Measurements from ENCODE around the gene CAMP.

Gene CAMP

GRCh38 chr3:48222616-48223513 is at the start of gene CAMP:
Gene CAMP, plus strand, starts transcription at chr3:48223495. Its CDS starts 17 bp downstream, at chr3:48223512.
- H3K9me3 ChIP-seq (ENCODE audit: control insufficient read depth in 1 of 2, low read length in 2 of 2) = no peaks in the 10 kb centered on the region
- no peaks in the 10 kb centered on the region for H3K27me3 ChIP-seq (ENCODE audit: low read depth, low read length)
- no peak within 1 kb of the TSS for H3K4me3 ChIP-seq (ENCODE audit: low read depth in 1 of 2, low read length in 2 of 2)
- no peaks in the 10 kb centered on the region for H3K36me3 ChIP-seq (ENCODE audit: control insufficient read depth in 1 of 2, insufficient read depth in 2 of 2, low read length in 2 of 2)
- H3K27ac ChIP-seq (ENCODE audit: low read length) = no peak within 1 kb of the TSS
- H3K4me1 ChIP-seq (ENCODE audit: control insufficient read depth in 1 of 2, insufficient read depth in 2 of 2, low read length in 2 of 2) = no peaks in the 10 kb centered on the region

- Histone ChIP-seq H3K4me3 (ENCODE audit: low read depth in 1 of 2, low read length in 2 of 2) (no peak overlapping the region), H3K9me3 (ENCODE audit: control insufficient read depth in 1 of 2, low read length in 2 of 2) (no peaks in the 10 kb centered on the region), H3K27ac (ENCODE audit: low read length) (no peak overlapping the region), H3K36me3 (ENCODE audit: control insufficient read depth in 1 of 2, insufficient read depth in 2 of 2, low read length in 2 of 2) (no peaks in the 10 kb centered on the region), H3K27me3 (ENCODE audit: low read depth, low read length) (no peaks in the 10 kb centered on the region), H3K4me1 (ENCODE audit: control insufficient read depth in 1 of 2, insufficient read depth in 2 of 2, low read length in 2 of 2) (no peaks in the 10 kb centered on the region)
Observed at GRCh38 chr3:48178072-48178471, 45.2 kb upstream of the CAMP start.

- Histone ChIP-seq H3K4me3 (ENCODE audit: low read depth in 1 of 2, low read length in 2 of 2) (no peak overlapping the region), H3K36me3 (ENCODE audit: control insufficient read depth in 1 of 2, insufficient read depth in 2 of 2, low read length in 2 of 2) (no peaks in the 10 kb centered on the region), H3K4me1 (ENCODE audit: control insufficient read depth in 1 of 2, insufficient read depth in 2 of 2, low read length in 2 of 2) (no peaks in the 10 kb centered on the region), H3K27ac (ENCODE audit: low read length) (no peak overlapping the region), H3K9me3 (ENCODE audit: control insufficient read depth in 1 of 2, low read length in 2 of 2) (no peaks in the 10 kb centered on the region), H3K27me3 (ENCODE audit: low read depth, low read length) (no peaks in the 10 kb centered on the region)
Observed at GRCh38 chr3:48180021-48180420, 43.3 kb upstream of the CAMP start.

GRCh38 chr3:48180531-48181253 is 42.6 kb upstream of the CAMP start:
- Histone ChIP-seq H3K4me3 (ENCODE audit: low read depth in 1 of 2, low read length in 2 of 2) (no peak overlapping the region), H3K27ac (ENCODE audit: low read length) (no peak overlapping the region), H3K4me1 (ENCODE audit: control insufficient read depth in 1 of 2, insufficient read depth in 2 of 2, low read length in 2 of 2) (no peaks in the 10 kb centered on the region), H3K9me3 (ENCODE audit: control insufficient read depth in 1 of 2, low read length in 2 of 2) (no peaks in the 10 kb centered on the region), H3K27me3 (ENCODE audit: low read depth, low read length) (no peaks in the 10 kb centered on the region), H3K36me3 (ENCODE audit: control insufficient read depth in 1 of 2, insufficient read depth in 2 of 2, low read length in 2 of 2) (no peaks in the 10 kb centered on the region)

- H3K27me3 ChIP-seq (ENCODE audit: low read depth, low read length) = no peaks in the 10 kb centered on the region
- no peaks in the 10 kb centered on the region for H3K36me3 ChIP-seq (ENCODE audit: control insufficient read depth in 1 of 2, insufficient read depth in 2 of 2, low read length in 2 of 2)
- H3K4me1 ChIP-seq (ENCODE audit: control insufficient read depth in 1 of 2, insufficient read depth in 2 of 2, low read length in 2 of 2) = peaks cover 0 to 10% of the 10 kb centered on the region in 2 donors
- H3K9me3 ChIP-seq (ENCODE audit: control insufficient read depth in 1 of 2, low read length in 2 of 2) = no peaks in the 10 kb centered on the region
- no peak overlapping the region for H3K4me3 ChIP-seq (ENCODE audit: low read depth in 1 of 2, low read length in 2 of 2)
- H3K27ac ChIP-seq (ENCODE audit: low read length) = no peak overlapping the region
Observed at GRCh38 chr3:48184299-48184698, 39.0 kb upstream of the CAMP start.

GRCh38 chr3:48185129-48185528 is 38.2 kb upstream of the CAMP start:
- no peaks in the 10 kb centered on the region for H3K9me3 ChIP-seq (ENCODE audit: control insufficient read depth in 1 of 2, low read length in 2 of 2)
- no peaks in the 10 kb centered on the region for H3K27me3 ChIP-seq (ENCODE audit: low read depth, low read length)
- peaks cover 0 to 10% of the 10 kb centered on the region in 2 donors for H3K4me1 ChIP-seq (ENCODE audit: control insufficient read depth in 1 of 2, insufficient read depth in 2 of 2, low read length in 2 of 2)
- no peak overlapping the region for H3K27ac ChIP-seq (ENCODE audit: low read length)
- no peak overlapping the region for H3K4me3 ChIP-seq (ENCODE audit: low read depth in 1 of 2, low read length in 2 of 2)
- H3K36me3 ChIP-seq (ENCODE audit: control insufficient read depth in 1 of 2, insufficient read depth in 2 of 2, low read length in 2 of 2) = no peaks in the 10 kb centered on the region

GRCh38 chr3:48186631-48187300 is 36.5 kb upstream of the CAMP start:
- peak overlapping the region in 1 of 2 donors; percentile 65 for H3K4me3 ChIP-seq (ENCODE audit: low read depth in 1 of 2, low read length in 2 of 2)
- no peaks in the 10 kb centered on the region for H3K36me3 ChIP-seq (ENCODE audit: control insufficient read depth in 1 of 2, insufficient read depth in 2 of 2, low read length in 2 of 2)
- no peak overlapping the region for H3K27ac ChIP-seq (ENCODE audit: low read length)
- no peaks in the 10 kb centered on the region for H3K27me3 ChIP-seq (ENCODE audit: low read depth, low read length)
- no peaks in the 10 kb centered on the region for H3K9me3 ChIP-seq (ENCODE audit: control insufficient read depth in 1 of 2, low read length in 2 of 2)
- H3K4me1 ChIP-seq (ENCODE audit: control insufficient read depth in 1 of 2, insufficient read depth in 2 of 2, low read length in 2 of 2) = peaks cover 0 to 10% of the 10 kb centered on the region in 2 donors

- Histone ChIP-seq H3K9me3 (ENCODE audit: control insufficient read depth in 1 of 2, low read length in 2 of 2) (no peaks in the 10 kb centered on the region), H3K27me3 (ENCODE audit: low read depth, low read length) (no peaks in the 10 kb centered on the region), H3K4me3 (ENCODE audit: low read depth in 1 of 2, low read length in 2 of 2) (peak overlapping the region; percentile 65 to 99), H3K27ac (ENCODE audit: low read length) (no peak overlapping the region), H3K4me1 (ENCODE audit: control insufficient read depth in 1 of 2, insufficient read depth in 2 of 2, low read length in 2 of 2) (peaks cover 0 to 10% of the 10 kb centered on the region in 2 donors), H3K36me3 (ENCODE audit: control insufficient read depth in 1 of 2, insufficient read depth in 2 of 2, low read length in 2 of 2) (no peaks in the 10 kb centered on the region)
Observed at GRCh38 chr3:48187301-48187578, 36.1 kb upstream of the CAMP start.

- Histone ChIP-seq H3K4me1 (ENCODE audit: control insufficient read depth in 1 of 2, insufficient read depth in 2 of 2, low read length in 2 of 2) (peaks cover 0 to 10% of the 10 kb centered on the region in 2 donors), H3K27me3 (ENCODE audit: low read depth, low read length) (no peaks in the 10 kb centered on the region), H3K4me3 (ENCODE audit: low read depth in 1 of 2, low read length in 2 of 2) (peak overlapping the region; percentile 65 to 99), H3K36me3 (ENCODE audit: control insufficient read depth in 1 of 2, insufficient read depth in 2 of 2, low read length in 2 of 2) (no peaks in the 10 kb centered on the region), H3K9me3 (ENCODE audit: control insufficient read depth in 1 of 2, low read length in 2 of 2) (no peaks in the 10 kb centered on the region), H3K27ac (ENCODE audit: low read length) (no peak overlapping the region)
Observed at GRCh38 chr3:48187579-48188265, 35.6 kb upstream of the CAMP start.

- H3K27ac ChIP-seq (ENCODE audit: low read length) = no peak within 1 kb of the TSS
- H3K27me3 ChIP-seq (ENCODE audit: low read depth, low read length) = no peaks in the 10 kb centered on the region
- H3K9me3 ChIP-seq (ENCODE audit: control insufficient read depth in 1 of 2, low read length in 2 of 2) = no peaks in the 10 kb centered on the region
- H3K4me3 ChIP-seq (ENCODE audit: low read depth in 1 of 2, low read length in 2 of 2) = peak within 1 kb of the TSS; percentile 65 to 99
- H3K4me1 ChIP-seq (ENCODE audit: control insufficient read depth in 1 of 2, insufficient read depth in 2 of 2, low read length in 2 of 2) = peaks cover 0 to 10% of the 10 kb centered on the region in 2 donors
- H3K36me3 ChIP-seq (ENCODE audit: control insufficient read depth in 1 of 2, insufficient read depth in 2 of 2, low read length in 2 of 2) = no peaks in the 10 kb centered on the region
Observed at GRCh38 chr3:48188266-48189201, 34.8 kb upstream of the CAMP start, which contains the start of gene CDC25A. Gene CDC25A, minus strand, starts transcription at chr3:48188417. Its CDS starts 470 bp downstream, at chr3:48187947.
